ENCODE data around the gene DYNLT4.

- TF ChIP-seq POLR2A (IDR thresholded peaks at IDR 0.05): no peak
- TF ChIP-seq EP300 (IDR thresholded peaks at IDR 0.05): no peak
- TF ChIP-seq, protein P1, sequence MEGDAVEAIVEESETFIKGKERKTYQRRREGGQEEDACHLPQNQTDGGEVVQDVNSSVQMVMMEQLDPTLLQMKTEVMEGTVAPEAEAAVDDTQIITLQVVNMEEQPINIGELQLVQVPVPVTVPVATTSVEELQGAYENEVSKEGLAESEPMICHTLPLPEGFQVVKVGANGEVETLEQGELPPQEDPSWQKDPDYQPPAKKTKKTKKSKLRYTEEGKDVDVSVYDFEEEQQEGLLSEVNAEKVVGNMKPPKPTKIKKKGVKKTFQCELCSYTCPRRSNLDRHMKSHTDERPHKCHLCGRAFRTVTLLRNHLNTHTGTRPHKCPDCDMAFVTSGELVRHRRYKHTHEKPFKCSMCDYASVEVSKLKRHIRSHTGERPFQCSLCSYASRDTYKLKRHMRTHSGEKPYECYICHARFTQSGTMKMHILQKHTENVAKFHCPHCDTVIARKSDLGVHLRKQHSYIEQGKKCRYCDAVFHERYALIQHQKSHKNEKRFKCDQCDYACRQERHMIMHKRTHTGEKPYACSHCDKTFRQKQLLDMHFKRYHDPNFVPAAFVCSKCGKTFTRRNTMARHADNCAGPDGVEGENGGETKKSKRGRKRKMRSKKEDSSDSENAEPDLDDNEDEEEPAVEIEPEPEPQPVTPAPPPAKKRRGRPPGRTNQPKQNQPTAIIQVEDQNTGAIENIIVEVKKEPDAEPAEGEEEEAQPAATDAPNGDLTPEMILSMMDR (IDR thresholded peaks at IDR 0.05): no peak
These were observed 987 bp downstream of the DYNLT4 start for GRCh38 chr1:44806025-44806703.
